ENCODE results near the gene RAP1GAP. TPM values are rescaled to one million over a fixed set of nuclear protein-coding genes. Genes with fewer than 3 reads are reported as not detected.

The RAP1GAP gene
- total and polyA plus RNA-seq, 2 of the 13 experiments (the other 11 are each of a cell fraction or from before 2014, with no cell fraction given), result 11.9 to 37.5 TPM

DNA sequence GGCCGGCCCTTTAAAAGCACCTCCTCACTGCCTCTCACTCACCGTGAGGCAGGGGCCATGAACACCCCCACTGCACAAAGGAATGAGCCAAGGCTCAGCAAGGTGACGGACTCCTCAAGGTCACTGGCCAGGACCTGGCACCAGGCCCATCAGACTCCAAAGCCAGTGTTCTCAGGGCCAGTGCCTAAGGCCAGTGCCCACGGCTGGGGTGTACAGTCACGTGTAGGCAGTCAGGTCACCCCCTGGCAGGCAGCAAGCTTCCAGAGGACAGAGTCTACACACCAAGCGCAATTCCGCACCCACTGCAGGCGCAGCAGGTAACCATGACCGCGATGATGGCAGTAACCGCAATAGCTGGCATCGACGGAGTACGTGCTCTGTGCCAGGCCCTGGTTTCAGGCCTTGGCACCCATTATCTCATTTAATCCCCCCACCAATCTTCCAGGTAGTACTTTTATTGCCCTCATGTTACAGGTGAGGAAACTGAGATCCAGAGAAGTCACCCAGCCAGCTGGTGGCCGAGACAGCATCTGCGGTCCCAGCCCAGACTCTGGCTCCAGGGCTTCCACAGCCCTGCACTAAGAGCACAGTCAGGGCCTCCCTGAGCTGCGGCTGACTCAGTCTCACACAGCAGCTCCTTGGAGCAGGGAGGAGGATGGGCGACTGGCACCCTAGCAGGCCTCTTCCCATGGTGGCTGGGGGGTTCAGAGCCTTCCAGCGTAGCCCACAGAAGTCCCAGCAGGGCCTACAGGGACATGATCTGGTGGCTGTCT is 27.0 kb downstream of the RAP1GAP start:
- WGBS (ENCODE audit: low lambda C conversion rate), result 90% methylated on average over 9 of the region's 19 CpGs
- in situ Hi-C loops (cut with HindIII; ENCODE audit: extremely low pct_ligation_motif_present, low pct_unique_long_range_greater_than_20kb), result no loop called here
- H3K27ac ChIP-seq (ENCODE audit: extremely low read length, insufficient read depth, low read length), result no peak overlapping the region
- H3K9me3 ChIP-seq (ENCODE audit: low read length), result no peaks in the 10 kb centered on the region
- intact Hi-C loops (cut with micrococcal nuclease; ENCODE audit: unreplicated experiment), result no loop called here
- FAIRE-seq (no peak), DNase-seq (ENCODE audit: low spot score) (peak; percentile 22), ATAC-seq (peak; percentile 21; the same call in 2 of the 3 replicates)
- POLR2A ChIA-PET, result no interaction called here
- no peaks in the 10 kb centered on the region for H3K27me3 ChIP-seq (ENCODE audit: control insufficient read depth in 1 of 2, insufficient read depth in 2 of 2, low read length in 2 of 2)
- H3K36me3 ChIP-seq (replicated peaks in 1 of 2; ENCODE audit: control insufficient read depth in 1 of 2, insufficient read depth in 2 of 2, low read length in 2 of 2), result peaks cover 5 to 21% of the 10 kb centered on the region in 2 experiments; a peak in 4 of 5 replicates
- CTCF ChIA-PET (ENCODE audit: low intra/inter-chr PET ratio, low total read pairs), result no interaction called here
- no TSS peak for BruUV-seq (replicated peaks)
- H3K9ac ChIP-seq (ENCODE audit: insufficient read depth, low read depth, low read length), result no peak overlapping the region
- H3K79me2 ChIP-seq (ENCODE audit: insufficient read depth, low read length), result no peaks in the 10 kb centered on the region
- H3K4me2 ChIP-seq (ENCODE audit: low read depth, low read length), result no peak overlapping the region
- no peak overlapping the region for H3K4me3 ChIP-seq (replicated peaks in 1 of 3; ENCODE audit: insufficient read depth in 1 of 3, low read depth in 2 of 3, low read length in 3 of 3)
- no peak overlapping the region for H2AFZ ChIP-seq (ENCODE audit: low read length)
- H3K4me1 ChIP-seq (ENCODE audit: insufficient read depth, low read length), result peaks cover 11% of the 10 kb centered on the region; the same call in 1 of the 2 replicates
- peaks cover 8% of the 10 kb centered on the region; the same call in 1 of the 2 replicates for H4K20me1 ChIP-seq (ENCODE audit: insufficient read depth, low read length)
- TF ChIP-seq SNAI1 (CRISPR knock-in tag; IDR thresholded peaks at IDR 0.05; ENCODE audit: borderline replicate concordance) (no peak), AGO2 (optimal IDR thresholded peaks at IDR 0.05; ENCODE audit: low read depth, low read length) (peak; percentile 31), HNRNPL (IDR thresholded peaks at IDR 0.05; ENCODE audit: low read depth, low read length) (0 out of 2 replicates have a peak, but pooled peaks have one; percentile 50), ZNF260 (CRISPR knock-in tag; IDR thresholded peaks at IDR 0.05; ENCODE audit: borderline replicate concordance, low read depth) (no peak), ZFX (CRISPR knock-in tag; IDR thresholded peaks at IDR 0.05; ENCODE audit: low read depth) (no peak), RXRA (CRISPR knock-in tag; IDR thresholded peaks at IDR 0.05) (0 out of 2 replicates have a peak, but pooled peaks have one; percentile 14), NFKB2 (CRISPR knock-in tag; IDR thresholded peaks at IDR 0.05; ENCODE audit: borderline replicate concordance) (no peak)
- TF ChIP-seq, protein P1, sequence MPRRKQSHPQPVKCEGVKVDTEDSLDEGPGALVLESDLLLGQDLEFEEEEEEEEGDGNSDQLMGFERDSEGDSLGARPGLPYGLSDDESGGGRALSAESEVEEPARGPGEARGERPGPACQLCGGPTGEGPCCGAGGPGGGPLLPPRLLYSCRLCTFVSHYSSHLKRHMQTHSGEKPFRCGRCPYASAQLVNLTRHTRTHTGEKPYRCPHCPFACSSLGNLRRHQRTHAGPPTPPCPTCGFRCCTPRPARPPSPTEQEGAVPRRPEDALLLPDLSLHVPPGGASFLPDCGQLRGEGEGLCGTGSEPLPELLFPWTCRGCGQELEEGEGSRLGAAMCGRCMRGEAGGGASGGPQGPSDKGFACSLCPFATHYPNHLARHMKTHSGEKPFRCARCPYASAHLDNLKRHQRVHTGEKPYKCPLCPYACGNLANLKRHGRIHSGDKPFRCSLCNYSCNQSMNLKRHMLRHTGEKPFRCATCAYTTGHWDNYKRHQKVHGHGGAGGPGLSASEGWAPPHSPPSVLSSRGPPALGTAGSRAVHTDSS (CRISPR knock-in tag; conservative IDR thresholded peaks at IDR 0.05), result no peak
- TF ChIP-seq, protein P2, sequence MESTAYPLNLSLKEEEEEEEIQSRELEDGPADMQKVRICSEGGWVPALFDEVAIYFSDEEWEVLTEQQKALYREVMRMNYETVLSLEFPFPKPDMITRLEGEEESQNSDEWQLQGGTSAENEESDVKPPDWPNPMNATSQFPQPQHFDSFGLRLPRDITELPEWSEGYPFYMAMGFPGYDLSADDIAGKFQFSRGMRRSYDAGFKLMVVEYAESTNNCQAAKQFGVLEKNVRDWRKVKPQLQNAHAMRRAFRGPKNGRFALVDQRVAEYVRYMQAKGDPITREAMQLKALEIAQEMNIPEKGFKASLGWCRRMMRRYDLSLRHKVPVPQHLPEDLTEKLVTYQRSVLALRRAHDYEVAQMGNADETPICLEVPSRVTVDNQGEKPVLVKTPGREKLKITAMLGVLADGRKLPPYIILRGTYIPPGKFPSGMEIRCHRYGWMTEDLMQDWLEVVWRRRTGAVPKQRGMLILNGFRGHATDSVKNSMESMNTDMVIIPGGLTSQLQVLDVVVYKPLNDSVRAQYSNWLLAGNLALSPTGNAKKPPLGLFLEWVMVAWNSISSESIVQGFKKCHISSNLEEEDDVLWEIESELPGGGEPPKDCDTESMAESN (CRISPR knock-in tag; conservative IDR thresholded peaks at IDR 0.05), result no peak
- TF ChIP-seq, protein P3, sequence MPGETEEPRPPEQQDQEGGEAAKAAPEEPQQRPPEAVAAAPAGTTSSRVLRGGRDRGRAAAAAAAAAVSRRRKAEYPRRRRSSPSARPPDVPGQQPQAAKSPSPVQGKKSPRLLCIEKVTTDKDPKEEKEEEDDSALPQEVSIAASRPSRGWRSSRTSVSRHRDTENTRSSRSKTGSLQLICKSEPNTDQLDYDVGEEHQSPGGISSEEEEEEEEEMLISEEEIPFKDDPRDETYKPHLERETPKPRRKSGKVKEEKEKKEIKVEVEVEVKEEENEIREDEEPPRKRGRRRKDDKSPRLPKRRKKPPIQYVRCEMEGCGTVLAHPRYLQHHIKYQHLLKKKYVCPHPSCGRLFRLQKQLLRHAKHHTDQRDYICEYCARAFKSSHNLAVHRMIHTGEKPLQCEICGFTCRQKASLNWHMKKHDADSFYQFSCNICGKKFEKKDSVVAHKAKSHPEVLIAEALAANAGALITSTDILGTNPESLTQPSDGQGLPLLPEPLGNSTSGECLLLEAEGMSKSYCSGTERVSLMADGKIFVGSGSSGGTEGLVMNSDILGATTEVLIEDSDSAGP (CRISPR knock-in tag; IDR thresholded peaks at IDR 0.05; ENCODE audit: borderline replicate concordance), result peak; percentile 4; the same call in 1 of the 2 replicates
- TF ChIP-seq, protein P4, sequence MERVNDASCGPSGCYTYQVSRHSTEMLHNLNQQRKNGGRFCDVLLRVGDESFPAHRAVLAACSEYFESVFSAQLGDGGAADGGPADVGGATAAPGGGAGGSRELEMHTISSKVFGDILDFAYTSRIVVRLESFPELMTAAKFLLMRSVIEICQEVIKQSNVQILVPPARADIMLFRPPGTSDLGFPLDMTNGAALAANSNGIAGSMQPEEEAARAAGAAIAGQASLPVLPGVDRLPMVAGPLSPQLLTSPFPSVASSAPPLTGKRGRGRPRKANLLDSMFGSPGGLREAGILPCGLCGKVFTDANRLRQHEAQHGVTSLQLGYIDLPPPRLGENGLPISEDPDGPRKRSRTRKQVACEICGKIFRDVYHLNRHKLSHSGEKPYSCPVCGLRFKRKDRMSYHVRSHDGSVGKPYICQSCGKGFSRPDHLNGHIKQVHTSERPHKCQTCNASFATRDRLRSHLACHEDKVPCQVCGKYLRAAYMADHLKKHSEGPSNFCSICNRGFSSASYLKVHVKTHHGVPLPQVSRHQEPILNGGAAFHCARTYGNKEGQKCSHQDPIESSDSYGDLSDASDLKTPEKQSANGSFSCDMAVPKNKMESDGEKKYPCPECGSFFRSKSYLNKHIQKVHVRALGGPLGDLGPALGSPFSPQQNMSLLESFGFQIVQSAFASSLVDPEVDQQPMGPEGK (CRISPR knock-in tag; IDR thresholded peaks at IDR 0.05), result peak; percentile 51; the same call in 1 of the 2 replicates

Data from HepG2 (cell line).